Measurements from ENCODE around the gene VWA2.

The VWA2 gene

DNA sequence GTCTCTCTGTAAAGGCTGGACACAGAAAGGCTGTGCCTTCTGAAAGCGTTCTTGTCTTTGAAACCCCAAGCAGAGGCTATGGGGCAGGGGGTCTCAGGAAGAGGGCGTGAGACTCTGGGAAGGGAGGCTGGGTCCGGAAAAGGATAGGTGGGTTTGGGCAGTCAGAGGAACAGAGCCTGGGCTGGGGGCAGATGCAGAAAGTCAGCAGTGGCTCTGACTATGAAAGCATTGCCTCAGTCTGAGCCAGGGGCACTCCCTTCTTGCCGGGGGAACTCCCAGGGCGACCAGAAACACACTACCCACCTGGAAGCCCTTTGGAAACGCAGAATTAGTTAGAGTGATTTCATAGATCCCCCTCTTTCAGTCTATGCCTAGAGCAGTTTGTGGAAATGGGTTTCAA lies 72.0 kb downstream of the VWA2 start:
- H3K36me3 ChIP-seq (ENCODE audit: control insufficient read depth in 1 of 2, insufficient read depth in 2 of 2, low read length in 2 of 2), result peaks cover 0 to 12% of the 10 kb centered on the region in 2 donors
- H3K27me3 ChIP-seq (ENCODE audit: low read depth, low read length), result no peaks in the 10 kb centered on the region
- H3K9me3 ChIP-seq (ENCODE audit: control insufficient read depth in 1 of 2, low read length in 2 of 2), result no peaks in the 10 kb centered on the region
- no peak overlapping the region for H3K27ac ChIP-seq (ENCODE audit: low read length)
- H3K4me1 ChIP-seq (ENCODE audit: control insufficient read depth in 1 of 2, insufficient read depth in 2 of 2, low read length in 2 of 2), result peaks cover 0 to 22% of the 10 kb centered on the region in 2 donors
- no peak overlapping the region for H3K4me3 ChIP-seq (ENCODE audit: low read depth in 1 of 2, low read length in 2 of 2)

DNA sequence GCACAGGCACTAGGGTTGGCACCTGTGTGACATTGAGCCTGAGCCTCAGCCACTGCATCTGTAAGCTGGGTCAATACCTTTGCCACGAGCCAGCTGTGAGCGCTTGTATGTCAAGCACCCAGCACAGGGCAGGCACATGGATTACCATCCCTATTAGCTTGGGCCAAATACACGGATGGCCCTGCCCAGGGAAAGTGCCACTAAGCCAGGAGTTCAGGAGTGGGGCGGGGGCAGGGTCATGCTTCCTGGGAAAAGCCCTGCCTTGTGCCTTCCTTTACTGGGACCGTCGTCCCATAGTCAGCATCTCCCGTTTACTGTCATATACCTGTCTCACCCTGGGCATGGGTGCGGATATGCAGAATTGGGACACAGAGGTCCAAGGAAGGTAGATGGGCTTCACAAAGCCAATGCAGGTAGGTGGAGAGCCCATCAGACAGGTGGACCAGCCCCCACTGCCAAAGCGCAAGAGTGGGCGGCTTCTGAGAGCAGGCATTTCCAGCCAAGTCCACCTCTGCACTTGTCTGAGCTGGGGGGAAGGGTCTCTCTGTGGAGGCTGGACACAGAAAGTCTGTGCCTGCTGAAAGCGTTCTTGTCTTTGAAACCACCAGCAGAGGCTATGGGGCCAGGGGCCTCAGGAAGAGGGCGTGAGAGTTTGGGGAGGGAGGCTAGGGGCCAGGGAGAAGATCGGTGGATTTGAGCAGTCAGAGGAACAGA lies 72.6 kb downstream of the VWA2 start:
- Histone ChIP-seq H3K27ac (ENCODE audit: low read length) (no peak overlapping the region), H3K9me3 (ENCODE audit: control insufficient read depth in 1 of 2, low read length in 2 of 2) (no peaks in the 10 kb centered on the region), H3K36me3 (ENCODE audit: control insufficient read depth in 1 of 2, insufficient read depth in 2 of 2, low read length in 2 of 2) (peaks cover 0 to 12% of the 10 kb centered on the region in 2 donors), H3K4me3 (ENCODE audit: low read depth in 1 of 2, low read length in 2 of 2) (no peak overlapping the region), H3K4me1 (ENCODE audit: control insufficient read depth in 1 of 2, insufficient read depth in 2 of 2, low read length in 2 of 2) (peaks cover 0 to 19% of the 10 kb centered on the region in 2 donors), H3K27me3 (ENCODE audit: low read depth, low read length) (no peaks in the 10 kb centered on the region)

- H3K27ac ChIP-seq (ENCODE audit: low read length), result no peak overlapping the region
- no peak overlapping the region for H3K4me3 ChIP-seq (ENCODE audit: low read depth in 1 of 2, low read length in 2 of 2)
- H3K27me3 ChIP-seq (ENCODE audit: low read depth, low read length), result no peaks in the 10 kb centered on the region
- peaks cover 0 to 14% of the 10 kb centered on the region in 2 donors for H3K4me1 ChIP-seq (ENCODE audit: control insufficient read depth in 1 of 2, insufficient read depth in 2 of 2, low read length in 2 of 2)
- H3K36me3 ChIP-seq (ENCODE audit: control insufficient read depth in 1 of 2, insufficient read depth in 2 of 2, low read length in 2 of 2), result peaks cover 0 to 12% of the 10 kb centered on the region in 2 donors
- H3K9me3 ChIP-seq (ENCODE audit: control insufficient read depth in 1 of 2, low read length in 2 of 2), result no peaks in the 10 kb centered on the region
Observed at GRCh38 chr10:114313139-114313538, 74.1 kb downstream of the VWA2 start.

GRCh38 chr10:114313866-114314265 lies 74.8 kb downstream of the VWA2 start:
- H3K27me3 ChIP-seq (ENCODE audit: low read depth, low read length), result no peaks in the 10 kb centered on the region
- H3K27ac ChIP-seq (ENCODE audit: low read length), result no peak overlapping the region
- no peaks in the 10 kb centered on the region for H3K9me3 ChIP-seq (ENCODE audit: control insufficient read depth in 1 of 2, low read length in 2 of 2)
- H3K4me3 ChIP-seq (ENCODE audit: low read depth in 1 of 2, low read length in 2 of 2), result no peak overlapping the region
- peaks cover 0 to 12% of the 10 kb centered on the region in 2 donors for H3K36me3 ChIP-seq (ENCODE audit: control insufficient read depth in 1 of 2, insufficient read depth in 2 of 2, low read length in 2 of 2)
- H3K4me1 ChIP-seq (ENCODE audit: control insufficient read depth in 1 of 2, insufficient read depth in 2 of 2, low read length in 2 of 2), result peaks cover 0 to 7% of the 10 kb centered on the region in 2 donors

DNA sequence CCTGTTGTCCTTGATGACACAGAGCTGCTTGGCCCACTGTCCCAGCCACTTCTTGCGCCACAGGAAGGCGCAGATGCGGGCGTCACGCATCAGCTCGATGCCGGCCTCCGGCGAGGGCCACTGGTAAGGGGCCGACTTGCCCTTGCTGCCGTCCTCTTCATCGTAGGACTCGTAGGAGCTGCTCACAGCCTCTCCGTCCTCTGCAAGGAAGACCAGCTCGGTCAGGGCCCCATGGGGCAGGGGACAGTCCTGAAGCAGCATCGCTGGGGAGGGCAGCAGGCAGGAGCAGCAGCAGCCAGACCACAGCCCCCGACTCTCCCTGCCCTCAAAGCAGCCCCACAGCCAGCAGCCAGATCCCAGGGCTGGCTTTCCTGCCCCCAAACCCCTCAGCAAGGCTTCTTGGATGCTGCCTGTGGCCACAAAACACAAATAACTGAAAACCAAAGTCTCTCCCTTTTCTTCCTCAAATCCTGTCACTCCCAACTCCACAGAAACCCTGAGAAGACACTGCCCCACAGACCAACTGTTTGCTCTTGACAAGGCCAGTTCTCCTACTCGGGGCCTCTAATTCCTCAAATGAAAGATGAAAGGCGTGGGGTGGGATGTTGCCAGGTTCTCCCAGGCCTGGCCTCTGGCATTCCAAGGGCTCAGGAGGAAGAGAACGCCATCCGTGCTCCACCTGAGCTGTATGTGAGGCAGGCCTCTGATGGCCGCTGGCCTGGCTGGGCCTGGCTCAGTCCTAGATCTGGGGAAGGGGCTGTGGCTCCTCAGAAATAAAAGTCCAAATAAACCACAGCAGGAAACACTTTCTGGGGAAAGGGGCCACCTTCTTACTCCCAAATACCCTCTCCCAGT lies 76.7 kb downstream of the VWA2 start:
- no peak overlapping the region for H3K4me3 ChIP-seq (ENCODE audit: low read depth in 1 of 2, low read length in 2 of 2)
- H3K36me3 ChIP-seq (ENCODE audit: control insufficient read depth in 1 of 2, insufficient read depth in 2 of 2, low read length in 2 of 2), result peaks cover 0 to 12% of the 10 kb centered on the region in 2 donors
- H3K27ac ChIP-seq (ENCODE audit: low read length), result no peak overlapping the region
- no peaks in the 10 kb centered on the region for H3K4me1 ChIP-seq (ENCODE audit: control insufficient read depth in 1 of 2, insufficient read depth in 2 of 2, low read length in 2 of 2)
- no peaks in the 10 kb centered on the region for H3K9me3 ChIP-seq (ENCODE audit: control insufficient read depth in 1 of 2, low read length in 2 of 2)
- no peaks in the 10 kb centered on the region for H3K27me3 ChIP-seq (ENCODE audit: low read depth, low read length)

DNA sequence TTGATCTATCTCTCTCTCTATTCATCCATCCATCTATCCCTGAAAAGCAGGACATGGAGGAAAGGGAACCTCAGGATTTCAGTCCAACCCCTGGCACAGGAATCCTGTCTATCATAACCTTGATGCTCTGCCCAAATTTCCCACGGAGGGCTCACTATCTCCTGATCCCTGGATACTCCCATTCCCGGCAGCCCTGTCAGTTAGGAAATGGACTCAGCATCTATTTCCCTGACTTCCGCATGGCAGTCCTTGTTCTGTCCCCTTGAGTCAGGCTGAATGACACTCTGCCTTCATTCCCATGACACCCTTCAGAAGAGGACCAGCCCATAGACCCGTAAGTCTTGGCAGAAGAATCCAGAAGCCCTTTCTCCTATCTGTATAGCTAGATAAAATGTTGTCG lies 77.7 kb downstream of the VWA2 start:
- Histone ChIP-seq H3K4me1 (ENCODE audit: control insufficient read depth in 1 of 2, insufficient read depth in 2 of 2, low read length in 2 of 2) (no peaks in the 10 kb centered on the region), H3K36me3 (ENCODE audit: control insufficient read depth in 1 of 2, insufficient read depth in 2 of 2, low read length in 2 of 2) (peaks cover 0 to 6% of the 10 kb centered on the region in 2 donors), H3K4me3 (ENCODE audit: low read depth in 1 of 2, low read length in 2 of 2) (no peak overlapping the region), H3K27me3 (ENCODE audit: low read depth, low read length) (no peaks in the 10 kb centered on the region), H3K27ac (ENCODE audit: low read length) (no peak overlapping the region), H3K9me3 (ENCODE audit: control insufficient read depth in 1 of 2, low read length in 2 of 2) (no peaks in the 10 kb centered on the region)

DNA sequence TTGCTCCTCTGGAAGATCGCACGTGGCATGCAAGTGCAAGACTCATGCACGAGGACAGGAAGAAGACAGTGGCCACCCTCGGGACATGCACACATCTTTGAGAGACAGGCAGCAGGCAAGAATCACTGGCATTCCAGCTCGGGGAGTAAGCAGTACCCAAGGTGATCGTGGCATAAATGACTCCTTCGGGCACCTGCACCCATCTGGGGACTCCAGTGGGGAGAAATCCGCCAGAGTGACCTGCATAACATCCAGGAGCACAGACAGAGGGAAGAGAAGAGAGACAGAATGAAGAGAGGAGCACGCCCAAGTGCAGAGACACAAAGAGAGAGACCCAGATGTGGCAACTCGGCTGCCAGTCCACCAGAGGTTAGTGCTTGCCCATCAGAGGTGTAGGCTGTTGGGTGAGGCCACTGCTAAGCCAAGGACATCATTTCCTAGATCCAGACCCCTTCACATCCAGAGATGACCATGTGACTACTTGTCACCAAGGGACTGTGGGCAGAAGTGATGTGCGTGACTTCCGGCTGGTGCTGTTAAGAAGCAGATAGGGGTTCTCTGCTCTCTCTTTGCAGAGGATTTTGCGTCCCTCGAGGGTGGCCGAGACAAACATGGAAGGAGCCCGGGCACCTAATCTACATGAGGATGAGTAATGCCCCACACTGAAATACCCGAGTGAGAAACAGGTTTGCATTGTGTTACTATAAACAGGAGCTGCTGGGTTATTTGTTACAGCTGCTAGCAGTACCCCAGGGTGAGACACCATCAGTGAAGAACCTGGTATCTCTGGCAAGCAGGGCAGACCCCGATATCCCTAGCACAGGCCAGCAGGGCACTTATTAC lies 80.6 kb downstream of the VWA2 start:
- Histone ChIP-seq H3K4me1 (ENCODE audit: control insufficient read depth in 1 of 2, insufficient read depth in 2 of 2, low read length in 2 of 2) (no peaks in the 10 kb centered on the region), H3K27me3 (ENCODE audit: low read depth, low read length) (no peaks in the 10 kb centered on the region), H3K36me3 (ENCODE audit: control insufficient read depth in 1 of 2, insufficient read depth in 2 of 2, low read length in 2 of 2) (peaks cover 0 to 5% of the 10 kb centered on the region in 2 donors), H3K27ac (ENCODE audit: low read length) (no peak overlapping the region), H3K4me3 (ENCODE audit: low read depth in 1 of 2, low read length in 2 of 2) (no peak overlapping the region), H3K9me3 (ENCODE audit: control insufficient read depth in 1 of 2, low read length in 2 of 2) (no peaks in the 10 kb centered on the region)

GRCh38 chr10:114320249-114321116 lies 81.4 kb downstream of the VWA2 start:
- peaks cover 0 to 5% of the 10 kb centered on the region in 2 donors for H3K36me3 ChIP-seq (ENCODE audit: control insufficient read depth in 1 of 2, insufficient read depth in 2 of 2, low read length in 2 of 2)
- H3K4me1 ChIP-seq (ENCODE audit: control insufficient read depth in 1 of 2, insufficient read depth in 2 of 2, low read length in 2 of 2), result no peaks in the 10 kb centered on the region
- no peak overlapping the region for H3K4me3 ChIP-seq (ENCODE audit: low read depth in 1 of 2, low read length in 2 of 2)
- no peak overlapping the region for H3K27ac ChIP-seq (ENCODE audit: low read length)
- no peaks in the 10 kb centered on the region for H3K27me3 ChIP-seq (ENCODE audit: low read depth, low read length)
- H3K9me3 ChIP-seq (ENCODE audit: control insufficient read depth in 1 of 2, low read length in 2 of 2), result no peaks in the 10 kb centered on the region

DNA sequence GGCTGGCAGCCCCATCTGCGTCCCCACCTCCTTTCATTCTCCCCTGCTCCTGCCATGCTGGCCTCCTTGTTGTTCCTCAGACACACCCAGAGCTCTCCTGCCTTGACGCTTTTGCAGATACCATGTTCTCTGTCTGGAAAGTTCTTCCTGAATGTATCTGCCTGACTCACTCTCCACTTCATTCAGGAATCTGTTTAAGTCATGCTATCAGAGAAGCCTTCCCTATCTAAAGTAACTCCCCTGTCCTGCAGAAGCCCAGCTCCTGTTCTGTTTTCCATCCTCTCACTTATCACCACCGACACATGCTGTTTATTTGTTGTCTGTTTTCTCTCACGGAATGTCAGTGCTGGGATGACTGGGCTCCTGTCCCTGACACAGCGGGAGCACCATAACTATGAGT lies 83.3 kb downstream of the VWA2 start:
- H3K27ac ChIP-seq (ENCODE audit: low read length), result no peak overlapping the region
- no peaks in the 10 kb centered on the region for H3K4me1 ChIP-seq (ENCODE audit: control insufficient read depth in 1 of 2, insufficient read depth in 2 of 2, low read length in 2 of 2)
- no peaks in the 10 kb centered on the region for H3K27me3 ChIP-seq (ENCODE audit: low read depth, low read length)
- no peaks in the 10 kb centered on the region for H3K9me3 ChIP-seq (ENCODE audit: control insufficient read depth in 1 of 2, low read length in 2 of 2)
- no peak overlapping the region for H3K4me3 ChIP-seq (ENCODE audit: low read depth in 1 of 2, low read length in 2 of 2)
- H3K36me3 ChIP-seq (ENCODE audit: control insufficient read depth in 1 of 2, insufficient read depth in 2 of 2, low read length in 2 of 2), result peaks cover 0 to 5% of the 10 kb centered on the region in 2 donors

GRCh38 chr10:114323023-114323422 lies 84.0 kb downstream of the VWA2 start:
- Histone ChIP-seq H3K27me3 (ENCODE audit: low read depth, low read length) (no peaks in the 10 kb centered on the region), H3K4me1 (ENCODE audit: control insufficient read depth in 1 of 2, insufficient read depth in 2 of 2, low read length in 2 of 2) (no peaks in the 10 kb centered on the region), H3K27ac (ENCODE audit: low read length) (no peak overlapping the region), H3K36me3 (ENCODE audit: control insufficient read depth in 1 of 2, insufficient read depth in 2 of 2, low read length in 2 of 2) (peaks cover 0 to 5% of the 10 kb centered on the region in 2 donors), H3K4me3 (ENCODE audit: low read depth in 1 of 2, low read length in 2 of 2) (no peak overlapping the region), H3K9me3 (ENCODE audit: control insufficient read depth in 1 of 2, low read length in 2 of 2) (no peaks in the 10 kb centered on the region)

Data from muscle layer of duodenum (tissue), 2 donors.